HG02840 (cell line): ENCODE results near the gene TUBGCP2.

ENCODE experiments used
- ATAC-seq: cut with Tn5 transposase; IDR thresholded peaks from one replicate; pipeline ENCODE4 v1.9.1; 2021; ENCODE audit warnings: mild to moderate bottlenecking, moderate library complexity, moderate number of reproducible peaks; ENCODE audit not compliant: unreplicated experiment, low FRiP score

Gene TUBGCP2

DNA sequence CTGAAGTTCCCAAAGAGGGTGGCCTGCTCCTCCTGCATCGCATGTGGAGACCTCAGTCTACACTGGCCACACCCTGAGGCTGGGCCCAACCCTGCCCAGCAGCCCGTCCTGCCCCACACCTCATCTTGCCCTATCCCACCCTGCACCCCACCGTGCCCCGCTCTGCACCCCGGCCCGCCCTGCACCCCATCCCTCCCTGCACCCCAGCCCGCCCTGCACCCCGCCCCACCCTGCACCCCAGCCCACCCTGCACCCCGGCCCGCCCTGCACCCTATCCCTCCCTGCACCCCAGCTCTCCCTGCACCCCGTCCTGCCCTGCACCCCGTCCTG is 56.5 kb downstream of the TUBGCP2 start:
- no peak for ATAC-seq

DNA sequence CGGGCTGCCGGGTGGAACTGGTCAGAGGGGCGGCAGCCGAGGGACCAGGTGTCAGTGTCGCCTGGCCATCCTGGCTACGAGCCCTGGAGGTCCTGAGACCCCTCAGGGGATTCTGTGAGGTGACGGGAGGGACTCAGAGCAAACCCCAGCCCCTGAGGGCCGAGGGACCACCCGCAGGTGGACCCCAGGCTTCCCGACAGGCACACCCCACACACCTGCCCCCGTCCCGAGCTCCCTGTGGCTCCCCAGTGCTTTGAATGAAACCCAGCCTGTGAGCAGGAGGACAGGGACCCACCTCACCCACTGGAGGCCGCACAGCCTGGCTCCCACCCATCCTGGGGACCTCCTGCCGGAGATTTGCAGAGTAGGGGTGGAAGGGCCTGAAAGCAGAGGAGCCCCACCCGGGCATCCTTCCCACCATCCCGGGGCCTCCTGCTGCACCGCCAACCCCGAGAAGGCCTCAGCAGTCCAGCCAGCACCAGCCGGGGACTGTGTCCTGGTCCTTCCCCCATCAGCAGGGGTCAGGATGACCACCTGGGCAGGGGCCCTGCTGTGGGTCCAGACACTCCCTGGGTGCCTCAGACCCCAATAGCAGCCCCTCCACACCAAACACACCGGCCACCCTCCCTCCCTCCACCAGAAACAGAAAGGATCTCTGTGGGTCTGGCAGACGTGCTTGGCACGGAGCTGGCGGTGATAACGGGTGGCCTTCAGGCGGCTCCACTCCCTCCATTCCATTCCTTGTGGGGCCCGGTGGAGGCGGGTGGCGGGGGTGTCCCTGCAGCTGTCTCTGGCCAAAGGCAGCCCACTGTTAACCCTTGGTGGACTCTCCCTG is 57.1 kb downstream of the TUBGCP2 start:
- ATAC-seq = no peak

DNA sequence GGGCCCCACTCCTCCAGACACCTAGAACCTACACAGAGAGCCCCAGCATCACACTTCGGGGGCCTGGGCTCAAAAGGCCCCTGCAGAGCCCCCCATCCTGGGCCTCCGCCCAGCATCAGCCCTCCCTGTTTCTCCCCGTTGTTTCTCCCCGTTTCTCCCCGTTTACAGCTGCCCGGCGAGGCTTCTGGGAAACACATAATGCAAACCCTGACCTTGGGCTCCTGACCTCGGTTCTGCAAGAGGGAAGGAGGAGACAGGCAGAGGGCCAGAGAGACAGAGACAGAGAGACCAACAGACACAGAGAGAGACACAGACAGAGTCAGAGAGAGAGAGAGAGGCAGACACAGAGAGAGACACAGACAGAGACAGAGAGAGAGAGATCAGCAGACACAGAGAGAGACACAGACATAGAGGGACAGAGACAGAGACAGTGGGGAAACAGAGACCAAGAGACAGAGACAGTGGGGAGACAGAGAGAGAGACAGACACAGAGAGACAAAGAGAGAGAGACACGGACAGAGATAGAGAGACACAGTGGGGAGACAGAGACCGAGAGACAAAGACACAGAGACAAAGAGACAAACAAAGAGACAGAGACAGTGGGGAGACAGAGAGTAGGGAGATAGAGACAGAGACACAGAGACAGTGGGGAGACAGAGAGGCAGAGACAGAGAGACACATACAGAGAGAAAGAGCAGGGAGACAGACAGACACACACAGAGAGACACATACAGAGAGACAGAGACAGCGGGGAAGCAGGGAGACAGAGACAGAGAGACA is 58.5 kb downstream of the TUBGCP2 start:
- no peak for ATAC-seq

DNA sequence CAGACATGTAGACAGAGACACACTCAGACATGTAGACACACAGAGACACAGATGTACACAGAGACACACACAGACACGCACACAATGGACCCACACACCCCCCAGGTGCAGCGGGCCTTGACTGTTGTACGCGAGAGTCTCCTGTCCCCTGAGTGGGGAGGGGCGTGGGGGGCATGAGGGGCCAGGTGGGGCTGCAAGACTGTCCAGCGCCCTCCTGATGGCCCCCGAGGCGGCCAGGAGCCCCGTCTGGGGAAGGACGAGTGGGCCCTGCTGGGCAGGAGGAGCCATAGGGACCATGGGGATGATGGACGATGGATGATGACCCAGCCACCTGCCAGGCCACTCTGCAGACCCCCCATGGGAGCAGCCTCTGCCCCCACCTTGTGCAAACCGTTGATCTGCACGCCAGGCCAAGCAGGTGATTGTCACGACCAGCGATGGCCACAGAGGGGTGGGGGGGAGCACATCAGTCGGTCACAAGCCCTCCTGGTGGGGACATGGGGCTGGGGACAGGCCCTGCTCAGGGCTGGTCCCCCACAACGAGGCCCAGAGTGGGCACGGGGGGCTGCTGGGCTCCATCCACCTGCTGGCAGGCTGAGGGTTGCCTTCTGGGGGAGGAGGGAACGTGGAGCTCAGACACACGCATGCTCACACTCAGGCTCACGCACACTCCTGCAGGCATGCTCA is 59.4 kb downstream of the TUBGCP2 start:
- ATAC-seq = no peak

DNA sequence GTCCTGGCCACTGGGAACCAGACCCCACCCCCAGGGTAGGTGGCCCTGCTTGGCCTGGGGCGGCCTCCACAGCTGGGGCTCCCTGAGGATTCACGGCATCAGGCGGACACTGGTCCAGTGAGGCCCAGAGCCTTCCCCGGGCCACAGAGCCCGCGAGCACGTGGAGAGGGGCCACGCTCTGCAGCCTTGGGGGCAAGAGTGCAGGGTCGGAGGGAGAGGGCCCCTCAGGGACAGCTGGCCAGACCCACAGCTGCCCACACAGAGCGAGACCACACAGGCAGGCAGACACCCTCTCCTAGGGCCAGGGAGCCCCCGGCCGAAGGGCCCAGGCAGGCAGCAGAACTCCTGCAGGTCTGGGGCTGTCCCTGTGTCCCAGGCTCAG is 60.3 kb downstream of the TUBGCP2 start:
- no peak for ATAC-seq

DNA sequence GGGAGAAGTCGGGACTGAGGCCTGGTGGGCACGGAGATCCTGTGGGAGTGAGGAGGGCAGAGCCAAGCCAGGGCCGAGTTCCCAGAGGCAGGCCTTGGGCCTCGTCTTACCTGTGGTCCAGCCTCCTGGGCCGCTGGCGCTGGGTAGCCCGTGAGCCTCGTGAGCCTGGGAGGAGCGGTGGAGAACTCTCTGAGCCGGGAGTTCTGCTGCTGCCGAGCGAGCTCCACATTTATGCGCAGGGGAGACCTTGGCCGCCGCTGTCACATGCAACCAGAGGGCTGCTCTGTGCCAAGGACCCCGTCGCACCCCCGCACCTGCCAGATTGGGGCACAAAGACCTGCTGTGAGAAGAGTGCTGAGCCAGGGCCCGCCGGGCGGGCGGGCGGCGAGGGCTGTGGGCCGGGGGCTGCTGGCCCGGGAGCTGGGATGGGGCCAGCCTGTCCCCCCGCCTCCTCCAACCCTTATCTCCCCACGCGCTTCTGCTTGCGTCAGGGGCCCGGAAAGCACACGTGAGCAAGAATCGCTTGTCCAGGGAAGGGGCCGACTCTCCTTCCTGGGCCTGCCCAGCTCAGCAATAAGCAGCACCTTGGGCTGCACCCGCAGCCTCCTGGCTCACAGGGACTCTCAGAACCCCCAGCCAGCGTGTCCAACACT is 60.9 kb downstream of the TUBGCP2 start:
- ATAC-seq = no peak

DNA sequence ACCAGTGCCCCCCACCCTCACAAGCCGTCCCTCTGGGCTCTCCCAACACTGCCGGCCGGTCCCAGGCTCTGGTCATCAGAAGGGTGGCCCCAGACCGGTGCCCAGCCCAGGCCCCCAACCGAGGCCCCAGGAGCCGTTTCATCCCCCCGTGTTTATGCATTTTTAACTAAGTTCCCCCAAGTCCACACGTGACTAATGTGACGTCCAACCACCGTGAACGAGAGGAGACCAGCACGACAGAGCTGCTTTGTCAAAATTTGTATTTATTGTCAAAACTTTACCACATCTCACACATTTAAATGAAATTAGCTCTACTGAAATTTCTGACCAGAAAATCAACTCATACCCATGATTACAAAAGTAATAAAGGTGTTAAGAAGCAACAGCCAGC is 62.4 kb downstream of the TUBGCP2 start:
- no peak for ATAC-seq

DNA sequence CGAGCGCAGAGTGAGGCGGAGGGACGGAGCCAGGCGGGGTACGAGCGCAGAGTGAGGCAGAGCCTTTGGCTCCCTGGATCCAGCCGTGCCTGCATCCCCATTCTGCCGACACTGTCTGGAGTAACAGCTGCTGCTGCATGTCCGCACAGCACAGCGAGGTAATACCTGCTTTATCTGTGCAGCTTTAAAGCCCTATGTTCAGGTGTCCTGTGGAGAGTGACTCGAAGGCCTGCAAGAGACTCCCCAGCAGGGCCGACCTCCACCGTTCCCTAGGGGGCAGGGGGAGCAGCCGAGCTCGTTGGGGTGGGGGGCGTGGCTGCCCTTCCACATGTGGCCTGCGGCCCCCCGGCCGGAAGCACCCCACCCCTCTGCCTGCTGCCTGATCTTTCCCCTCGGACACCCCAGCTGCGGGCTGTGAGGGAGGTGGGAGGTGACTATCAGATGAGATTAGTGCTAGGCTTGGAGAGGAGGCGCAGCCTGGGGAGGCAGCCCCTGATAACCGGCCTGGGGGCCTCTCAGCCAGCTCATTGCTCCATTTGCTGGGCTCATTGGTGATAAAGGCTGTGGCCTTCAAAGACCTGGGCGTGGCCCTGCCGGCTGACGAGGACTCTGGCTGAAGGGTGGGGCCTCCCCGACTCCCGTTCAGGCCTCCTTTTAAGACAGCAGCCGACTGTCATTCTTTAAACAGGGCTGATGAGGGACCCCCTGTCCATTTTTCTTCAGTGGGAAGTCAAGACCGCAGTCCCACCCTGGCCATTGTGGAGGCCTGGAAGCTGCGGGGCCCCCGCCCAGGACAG is 63.0 kb downstream of the TUBGCP2 start:
- ATAC-seq = no peak

DNA sequence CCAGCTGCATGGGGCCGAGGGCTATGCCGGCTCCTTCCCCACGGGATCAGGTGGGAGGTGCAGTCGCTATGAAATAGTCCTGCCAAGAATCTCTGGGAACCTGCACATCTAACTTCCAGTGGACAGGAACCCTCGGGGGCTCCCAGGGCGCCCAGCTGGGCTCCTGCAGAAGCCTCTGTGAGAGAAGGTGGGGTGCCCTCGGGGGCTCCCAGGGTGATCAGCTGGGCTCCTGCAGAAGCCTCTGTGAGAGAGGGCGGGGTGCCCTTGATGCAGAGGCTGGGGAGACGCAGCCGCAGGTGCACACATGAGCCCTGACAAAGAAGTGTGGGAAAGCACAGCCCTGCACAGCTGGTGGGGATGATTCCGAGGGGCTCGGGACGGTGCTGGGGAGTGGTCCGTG is 65.1 kb downstream of the TUBGCP2 start:
- ATAC-seq = no peak

DNA sequence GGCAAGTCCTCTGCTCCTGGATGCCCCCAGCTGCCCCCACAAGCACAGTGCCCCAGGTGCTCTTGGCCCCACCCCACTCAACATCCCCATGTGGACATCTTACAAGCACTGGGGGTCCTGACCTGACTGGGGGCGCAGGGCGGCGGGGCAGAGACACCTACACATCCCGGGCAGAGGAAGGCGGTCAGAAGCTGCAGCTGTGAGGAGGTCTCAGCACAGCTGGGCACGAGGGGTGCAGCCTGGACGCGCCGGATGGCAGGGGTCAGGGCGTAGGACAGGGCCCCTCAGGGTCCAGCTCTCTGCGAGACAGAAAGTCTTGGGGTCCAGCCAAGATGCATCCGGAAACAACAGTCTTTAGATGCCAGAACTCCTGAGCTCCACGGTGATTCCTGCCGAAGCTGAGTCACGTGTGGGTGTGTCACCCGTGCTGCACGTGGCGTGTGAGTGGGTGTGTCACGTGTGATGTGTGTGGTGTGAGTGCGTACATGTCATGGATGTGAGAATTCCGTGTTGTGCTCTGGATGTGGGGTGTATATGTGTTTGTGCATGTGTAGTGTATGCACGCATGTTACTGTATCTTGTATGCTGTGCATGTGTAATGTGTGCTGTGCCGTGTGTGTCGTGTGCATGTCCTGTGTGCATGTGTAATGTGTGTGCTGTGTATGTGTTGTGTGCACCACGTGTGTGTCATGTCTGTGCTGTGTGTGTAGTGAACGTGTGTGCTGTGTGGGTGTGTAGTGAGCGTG is 65.9 kb downstream of the TUBGCP2 start:
- ATAC-seq = no peak

DNA sequence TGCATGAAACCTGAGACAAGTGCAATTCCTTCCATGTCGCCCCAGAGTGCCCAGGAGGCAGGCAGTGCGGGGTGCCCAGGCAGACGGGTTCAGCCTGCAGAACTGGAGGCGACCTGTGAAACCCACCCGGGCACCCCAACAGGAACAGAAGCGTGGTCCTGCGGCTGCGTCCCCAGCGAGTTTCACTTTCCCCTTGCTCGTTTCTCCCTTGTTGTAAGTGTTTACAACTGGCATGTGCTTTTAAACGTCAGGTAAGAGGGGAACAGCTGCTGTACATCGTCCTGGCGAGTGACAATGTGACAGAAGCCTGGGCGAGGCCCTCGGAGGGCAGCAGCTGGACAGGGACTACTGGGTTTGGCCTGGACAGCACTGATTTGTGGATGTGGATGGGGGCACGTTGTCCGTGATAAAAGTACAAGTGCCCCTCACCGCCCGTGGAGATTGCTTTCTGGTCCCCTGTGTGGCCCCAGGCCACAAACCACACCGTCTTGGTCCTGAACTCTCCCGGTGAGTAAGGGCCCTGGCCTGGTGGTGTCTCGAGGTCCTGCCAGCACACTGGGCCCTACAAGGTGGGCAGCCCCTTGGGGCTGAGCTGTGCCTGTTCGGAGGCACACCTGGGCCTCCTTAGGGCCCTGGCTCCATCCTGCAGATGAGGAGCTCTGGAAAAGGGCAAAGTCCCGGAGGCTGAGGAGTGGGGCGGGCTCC is 67.0 kb downstream of the TUBGCP2 start:
- no peak for ATAC-seq

DNA sequence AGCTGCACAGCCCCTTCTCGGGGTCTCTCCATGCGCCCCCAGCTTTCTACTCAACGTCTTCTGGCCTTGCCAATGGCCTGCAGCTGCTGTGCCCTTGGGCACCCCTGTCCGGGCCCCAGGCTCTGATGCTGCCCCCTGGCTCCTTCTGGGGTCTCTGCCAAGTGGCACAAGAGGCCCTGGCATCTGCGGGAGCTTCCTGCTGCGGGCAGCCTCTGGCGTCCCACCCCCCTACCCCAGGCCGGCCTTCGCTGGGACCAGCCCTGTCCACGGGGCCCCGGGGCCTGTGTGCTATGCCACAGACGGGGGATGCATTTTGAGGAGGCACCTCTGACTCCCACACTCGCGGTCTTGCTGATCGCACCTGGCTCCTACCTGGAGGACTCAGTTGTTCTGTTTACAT is 68.7 kb downstream of the TUBGCP2 start:
- no peak for ATAC-seq

DNA sequence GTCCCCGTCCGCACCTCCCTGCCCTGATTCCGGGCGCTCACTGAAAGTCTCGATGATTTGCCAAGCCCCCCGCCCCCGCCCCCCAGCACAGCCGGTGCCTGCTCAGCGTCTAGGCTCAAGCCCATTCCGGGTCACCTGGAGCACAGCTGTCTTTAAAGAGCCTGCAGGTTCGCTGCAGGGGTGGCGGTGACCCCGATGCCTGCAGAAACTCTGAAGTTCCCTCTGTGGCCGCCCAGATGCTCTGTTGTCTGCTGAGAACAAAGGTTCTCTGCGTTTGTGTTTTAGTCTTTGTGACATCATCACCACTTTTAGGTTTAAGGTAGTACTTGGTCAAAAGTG is 70.2 kb downstream of the TUBGCP2 start:
- ATAC-seq = no peak

DNA sequence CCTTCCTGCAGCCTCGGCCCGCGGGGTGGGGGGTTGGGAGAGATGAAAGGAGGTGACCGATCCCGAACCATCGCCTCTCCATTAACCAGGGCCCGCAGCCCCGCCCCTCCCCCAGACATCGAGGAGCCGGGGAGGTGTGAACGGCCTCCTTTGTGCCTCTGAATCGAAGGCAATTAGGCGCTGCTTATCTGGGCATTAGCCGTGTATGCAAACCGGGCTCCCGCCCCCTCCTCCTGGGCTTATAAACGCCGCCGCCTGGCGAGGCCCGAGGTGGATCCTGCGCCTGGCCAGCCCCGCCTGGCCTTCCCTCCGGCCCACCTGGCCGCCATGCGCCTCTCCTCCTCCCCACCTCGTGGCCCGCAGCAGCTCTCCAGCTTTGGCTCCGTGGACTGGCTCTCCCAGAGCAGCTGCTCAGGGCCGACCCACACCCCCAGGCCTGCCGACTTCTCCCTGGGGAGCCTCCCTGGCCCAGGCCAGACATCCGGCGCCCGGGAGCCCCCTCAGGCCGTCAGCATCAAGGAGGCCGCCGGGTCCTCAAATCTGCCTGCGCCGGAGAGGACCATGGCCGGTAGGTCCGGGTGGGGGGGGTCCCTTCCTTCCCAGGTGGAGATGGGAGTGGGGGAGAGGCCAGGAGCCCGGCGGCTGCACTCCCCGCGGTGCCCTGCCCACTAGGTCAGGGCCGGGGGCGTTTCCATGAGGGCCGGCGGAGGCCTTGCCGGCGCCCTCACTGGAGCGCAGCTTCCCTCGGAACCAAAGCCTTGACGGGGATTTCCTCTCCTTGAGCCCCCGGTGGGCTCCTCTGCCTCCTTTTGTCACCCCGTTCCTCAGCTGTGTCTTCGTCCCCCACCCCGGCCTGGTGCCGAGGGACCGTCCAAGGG is 70.8 kb downstream of the TUBGCP2 start, which contains the start of gene VENTX:
Gene VENTX, plus strand, starts transcription at position 268 of the 878 bp plus-strand sequence. Its CDS starts 60 bp downstream, at position 328.
- no peak for ATAC-seq

DNA sequence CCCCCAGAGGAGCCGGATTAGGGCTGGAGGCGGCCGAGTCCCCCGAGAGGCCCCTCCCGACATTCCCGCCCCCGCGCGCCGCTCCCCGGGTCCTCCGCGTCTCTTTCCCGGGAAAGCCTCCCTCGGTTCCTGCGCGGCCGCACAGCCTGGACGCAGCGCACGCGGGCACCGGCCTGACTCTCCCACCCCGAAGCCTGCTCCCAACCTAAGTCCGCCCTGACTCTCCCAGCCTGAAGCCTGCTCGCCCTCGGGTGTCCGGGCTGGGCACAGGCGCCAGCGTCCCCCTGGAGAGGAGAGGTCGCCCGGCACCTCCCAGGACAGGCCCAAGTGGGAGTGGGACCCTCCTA is 71.5 kb downstream of the TUBGCP2 start:
- ATAC-seq = no peak

DNA sequence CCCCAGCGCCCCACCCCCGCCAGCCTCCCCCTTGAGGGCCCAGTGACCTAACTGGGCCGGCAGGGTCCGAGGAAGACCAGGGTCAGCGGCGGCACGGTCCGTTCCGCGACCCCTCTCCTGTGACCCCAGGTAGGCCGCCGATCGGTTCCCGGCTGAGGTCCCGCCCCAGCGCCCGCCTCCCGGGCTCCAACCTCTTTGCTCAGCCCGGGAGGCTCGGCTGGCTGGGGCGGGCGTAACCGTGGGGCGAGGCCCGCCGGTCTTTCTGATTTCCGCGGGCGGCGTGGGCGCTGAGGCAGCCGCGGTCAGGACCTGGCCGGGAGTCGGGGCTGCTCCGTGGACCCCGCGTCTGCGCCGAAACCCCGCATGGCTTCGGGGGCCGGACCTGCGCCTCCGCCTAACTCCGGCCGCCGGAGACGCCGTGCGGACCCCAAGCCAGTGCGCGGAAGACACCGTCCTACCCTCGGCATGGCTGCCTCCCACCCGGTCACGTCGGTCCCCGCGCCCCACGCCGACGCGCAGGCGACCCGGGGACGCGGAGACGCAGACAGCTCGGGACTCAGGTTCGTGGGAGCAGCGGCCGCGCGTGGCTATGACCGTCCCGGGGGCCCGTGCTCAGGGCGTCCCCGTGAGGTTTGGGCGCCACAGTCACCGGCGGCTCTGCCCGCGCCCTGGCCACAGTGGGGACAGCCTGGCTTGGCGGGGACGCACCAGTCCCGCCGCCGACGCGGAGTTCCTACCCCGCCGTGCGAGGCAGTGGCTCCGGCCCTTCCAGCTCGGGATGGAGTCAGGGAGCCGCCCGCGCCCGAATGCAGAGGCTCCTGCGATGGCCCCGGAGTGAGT is 72.1 kb downstream of the TUBGCP2 start:
- ATAC-seq = no peak

DNA sequence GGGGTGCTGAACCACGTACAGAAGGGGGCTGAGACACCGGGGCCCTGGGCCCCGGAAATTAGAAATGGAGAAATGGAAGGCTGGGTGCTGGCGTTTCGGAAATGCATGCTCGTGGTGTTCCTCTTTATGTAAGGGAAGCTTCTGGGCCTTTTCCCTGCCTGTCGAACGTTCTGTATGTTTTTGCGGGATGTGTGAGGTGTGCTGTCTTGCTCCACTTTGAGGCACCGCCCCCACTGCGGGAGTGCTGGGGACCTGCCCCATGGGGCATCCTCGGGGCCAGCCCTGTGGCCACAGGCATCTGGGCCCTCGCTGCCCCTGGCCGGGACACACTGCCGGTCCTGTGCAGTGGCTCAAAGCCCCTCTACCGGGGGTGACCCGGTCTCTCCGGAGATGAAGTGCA is 72.7 kb downstream of the TUBGCP2 start:
- ATAC-seq = no peak
